Activated T-cell treated with anti-CD3 and anti-CD28 coated beads for 48 hours (primary cell): ENCODE measurements around the gene SCAF4.
"Not testable (repeated sequence)": the region's sequence is repeated elsewhere in the genome, so short reads cannot be mapped to it uniquely, and the experiment has no call there.

Source experiments
- DNase-seq: peaks from one replicate; pipeline ENCODE4 v3.0.0-alpha.2; 2020; ENCODE audit warnings: low read depth

SCAF4 gene

DNA sequence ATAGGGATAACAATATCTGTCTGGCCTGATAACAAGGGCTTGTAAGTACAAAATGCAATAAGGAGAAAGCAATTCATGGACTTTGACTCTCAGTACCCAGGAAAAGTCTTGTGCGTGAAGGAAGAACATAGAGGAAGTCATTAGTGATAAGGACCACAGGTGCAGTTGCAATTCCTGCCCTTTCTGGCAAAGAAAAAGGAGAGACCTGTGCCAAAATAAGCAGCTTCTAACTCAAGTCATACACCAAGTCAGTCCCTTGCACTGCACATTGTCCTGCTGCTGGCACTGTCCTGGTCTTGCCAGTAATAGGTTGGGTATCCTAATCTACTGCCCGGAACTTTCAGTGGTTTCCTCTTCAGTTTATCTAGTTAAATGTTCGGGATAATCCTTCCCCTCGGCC, 87.3 kb downstream of the SCAF4 start:
- DNase-seq: no peak

- DNase-seq: no peak
Observed at GRCh38 chr21:31641416-31641922, 90.4 kb downstream of the SCAF4 start.

- DNase-seq: no peak
Observed at GRCh38 chr21:31636874-31637273, 95.0 kb downstream of the SCAF4 start.

DNA sequence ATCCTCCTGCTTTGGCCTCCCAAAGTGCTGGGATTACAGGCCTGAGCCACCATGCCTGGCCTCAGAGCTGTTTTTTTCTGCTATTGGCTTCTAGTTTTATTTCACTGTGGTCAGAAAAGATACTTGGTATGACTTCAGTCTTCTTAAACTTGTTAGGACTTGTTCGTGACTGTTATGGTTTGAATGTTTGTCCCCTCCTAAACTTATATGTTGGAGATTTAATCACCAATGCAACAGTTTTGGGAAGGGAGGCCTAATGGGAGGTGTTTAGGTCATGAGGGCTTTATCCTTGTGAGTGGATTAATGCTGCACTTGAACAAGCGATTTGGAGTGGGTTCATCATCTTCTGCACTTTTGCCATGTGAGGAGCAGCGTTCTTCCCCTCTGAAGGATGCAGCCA, 96.9 kb downstream of the SCAF4 start:
- DNase-seq: no peak

DNA sequence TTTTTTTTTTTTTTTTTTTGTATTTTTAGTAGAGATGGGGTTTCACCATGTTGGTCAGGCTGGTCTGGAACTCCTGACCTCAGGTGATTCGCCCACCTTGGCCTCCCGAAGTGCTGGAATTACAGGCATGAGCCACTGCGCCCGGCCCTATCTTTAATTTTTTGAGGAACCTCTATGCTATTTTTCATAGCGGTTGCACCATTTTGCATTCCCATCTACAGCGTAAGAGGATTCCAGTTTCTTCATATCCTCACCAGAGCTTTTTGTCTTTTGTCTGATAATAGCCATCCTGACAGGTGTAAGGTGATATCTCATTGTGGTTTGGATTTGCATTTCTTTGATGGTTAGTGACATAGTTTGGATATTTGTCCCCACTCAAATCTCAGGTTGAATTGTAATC, 100.0 kb downstream of the SCAF4 start:
- DNase-seq: not testable (repeated sequence)

DNA sequence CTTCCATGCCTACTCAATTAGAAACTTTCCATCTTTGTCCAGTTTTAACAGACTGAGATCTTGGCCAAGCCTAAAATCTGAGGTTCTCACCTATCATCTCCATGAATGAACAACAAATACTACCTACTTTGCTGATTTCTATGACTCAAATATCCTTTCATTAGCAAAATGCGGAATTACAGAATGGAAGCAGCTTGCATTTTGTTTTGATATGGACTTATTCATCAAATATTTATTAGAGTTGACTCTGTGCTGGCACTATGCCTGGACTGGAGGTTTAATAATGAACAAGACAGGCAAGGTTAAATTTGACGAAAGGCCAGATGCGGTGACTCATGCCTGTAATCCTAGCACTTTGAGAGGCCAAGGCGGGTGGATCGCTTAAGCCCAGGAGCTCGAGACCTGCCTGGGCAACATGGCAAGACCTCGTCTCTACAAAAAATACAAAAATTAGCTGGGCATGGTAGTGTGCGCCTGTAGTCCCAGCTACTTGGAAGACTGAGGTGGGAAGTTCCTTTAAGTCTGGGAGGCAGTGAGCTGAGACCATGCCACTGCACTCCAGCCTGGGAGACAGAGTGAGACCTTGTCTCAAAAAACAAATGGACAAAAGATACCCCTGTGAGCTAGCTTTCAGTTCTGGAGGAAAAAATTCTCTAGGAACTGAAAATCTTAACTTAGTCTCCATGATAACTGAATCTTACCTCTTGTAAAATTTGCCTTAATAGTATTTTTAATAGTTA, 101.8 kb downstream of the SCAF4 start:
- DNase-seq: no peak

GRCh38 chr21:31624961-31625491, 106.9 kb downstream of the SCAF4 start:
- DNase-seq: no peak

GRCh38 chr21:31624181-31624580, 107.7 kb downstream of the SCAF4 start:
- no peak for DNase-seq

- DNase-seq: no peak
Observed at GRCh38 chr21:31623664-31624063, 108.3 kb downstream of the SCAF4 start.

GRCh38 chr21:31622397-31622796, 109.5 kb downstream of the SCAF4 start:
- DNase-seq: no peak
